Activated CD8-positive, alpha-beta T cell treated with anti-CD3 and anti-CD28 coated beads for 36 hours (primary cell): ENCODE measurements around the gene PATJ. TPM values are rescaled to one million over a fixed set of nuclear protein-coding genes. Genes with fewer than 3 reads are reported as not detected.

Source experiments
- ATAC-seq: fragments of 200-7000 bp; cut with Tn5 transposase; one replicate; pipeline ENCODE4 v1.10.0; 2021; ENCODE audit warnings: mild to moderate bottlenecking, moderate library complexity
- CTCF ChIA-PET: fragments of 350-600 bp; sonication (Branson Sonifier 250); formaldehyde crosslinking; loops from one replicate; lab custom pipeline; 2021; ENCODE audit warnings: antibody characterized with exemption; lab: Charles Lee
- POLR2A ChIA-PET: fragments of 350-600 bp; sonication (Branson Sonifier 250); formaldehyde crosslinking; loops from one replicate; lab custom pipeline; 2021; ENCODE audit warnings: antibody characterized with exemption; lab: Charles Lee
- DNase-seq: peaks from one replicate; pipeline ENCODE4 v3.0.0-alpha.2; 2020
- H3K27ac Mint-ChIP-seq: one replicate; pipeline ENCODE4 v1.8.0; 2021; ENCODE audit warnings: mild to moderate bottlenecking, mixed read lengths
- H3K27me3 Mint-ChIP-seq: one replicate; pipeline ENCODE4 v1.8.0; 2021; ENCODE audit warnings: mixed read lengths
- H3K36me3 Mint-ChIP-seq: one replicate; pipeline ENCODE4 v1.8.0; 2021; ENCODE audit warnings: low read depth, mixed read lengths
- H3K4me1 Mint-ChIP-seq: one replicate; pipeline ENCODE4 v1.8.0; 2021; ENCODE audit warnings: low read depth, mixed read lengths
- H3K4me3 Mint-ChIP-seq: one replicate; pipeline ENCODE4 v1.8.0; 2021; ENCODE audit warnings: mild to moderate bottlenecking, moderate library complexity, mixed read lengths
- H3K9me3 Mint-ChIP-seq: one replicate; pipeline ENCODE4 v1.8.0; 2021; ENCODE audit warnings: mixed read lengths
- CTCF ChIP-seq: fragments of 200-600 bp; IDR thresholded peaks from one replicate; pipeline ENCODE4 v1.8.0; 2022; ENCODE audit warnings: antibody characterized with exemption, mild to moderate bottlenecking
- intact Hi-C: fragments of 100-400 bp; cut with micrococcal nuclease; formaldehyde crosslinking; loops from one replicate; pipeline ENCODE4 v1.10.0; 2022
- total RNA-seq, 2 experiments: library from RNA; stranded (reverse); gene quantifications; one replicate each; pipeline ENCODE4 v1.2.3, GENCODE V29; 2021

PATJ gene
- total RNA-seq, 2 experiments from 2014 or later = 8.1 to 9.2 TPM

- Mint-ChIP-seq H3K4me1 (no peaks in the 10 kb centered on the region), H3K27ac (no peak overlapping the region), H3K36me3 (peaks cover 11% of the 10 kb centered on the region), H3K9me3 (peaks cover 1% of the 10 kb centered on the region), H3K4me3 (no peak overlapping the region), H3K27me3 (no peaks in the 10 kb centered on the region)
- intact Hi-C loops = no loop called here
- ATAC-seq (no peak), DNase-seq (no peak)
- TF ChIP-seq CTCF = no peak
- CTCF ChIA-PET = interaction anchor here (0.7 kb wide), 1 partner anchor 34 kb away, joined by 3 read pairs; no protein-coding TSS in a partner anchor
- POLR2A ChIA-PET = no interaction called here
These were observed 282.4 kb downstream of the PATJ start for GRCh38 chr1:62024690-62025089.

- no peak overlapping the region for H3K27ac Mint-ChIP-seq
- H3K9me3 Mint-ChIP-seq = peaks cover 1% of the 10 kb centered on the region
These were observed 282.9 kb downstream of the PATJ start for GRCh38 chr1:62025154-62025553.

GRCh38 chr1:62025892-62026291 is 283.6 kb downstream of the PATJ start:
- TF ChIP-seq CTCF = no peak
- ATAC-seq = no peak
- Mint-ChIP-seq H3K4me3 (no peak overlapping the region), H3K9me3 (peaks cover 1% of the 10 kb centered on the region), H3K4me1 (no peaks in the 10 kb centered on the region), H3K27me3 (no peaks in the 10 kb centered on the region), H3K27ac (no peak overlapping the region), H3K36me3 (peaks cover 11% of the 10 kb centered on the region)
- intact Hi-C loops = no loop called here
- DNase-seq = no peak
- CTCF ChIA-PET = no interaction called here
- POLR2A ChIA-PET = no interaction called here

More at GRCh38 chr1:62025154-62025553, 282.9 kb downstream of the PATJ start:
- ChIA-PET POLR2A (no interaction called here), CTCF (interaction anchor here (0.7 kb wide), 1 partner anchor 34 kb away, joined by 3 read pairs; no protein-coding TSS in a partner anchor)
- Mint-ChIP-seq H3K4me1 (no peaks in the 10 kb centered on the region), H3K27me3 (no peaks in the 10 kb centered on the region), H3K4me3 (no peak overlapping the region), H3K36me3 (peaks cover 11% of the 10 kb centered on the region)
- DNase-seq (no peak), ATAC-seq (no peak)
- intact Hi-C loops = no loop called here
- no peak for TF ChIP-seq CTCF

GRCh38 chr1:62029704-62030103 is 287.4 kb downstream of the PATJ start:
- Mint-ChIP-seq H3K4me3 (no peak overlapping the region), H3K4me1 (no peaks in the 10 kb centered on the region), H3K36me3 (peaks cover 11% of the 10 kb centered on the region), H3K27ac (no peak overlapping the region), H3K9me3 (peaks cover 1% of the 10 kb centered on the region), H3K27me3 (no peaks in the 10 kb centered on the region)
- no peak for DNase-seq
- ATAC-seq = no peak
- ChIA-PET CTCF (no interaction called here), POLR2A (no interaction called here)
- TF ChIP-seq CTCF = no peak
- intact Hi-C loops = no loop called here

- intact Hi-C loops = no loop called here
- ChIA-PET CTCF (interaction anchor here (1.2 kb wide), 1 partner anchor 48 kb away, joined by 3 read pairs; no protein-coding TSS in a partner anchor), POLR2A (no interaction called here)
- H3K27ac Mint-ChIP-seq = no peak overlapping the region
- no peaks in the 10 kb centered on the region for H3K9me3 Mint-ChIP-seq
- H3K4me3 Mint-ChIP-seq = no peak overlapping the region
- no peaks in the 10 kb centered on the region for H3K4me1 Mint-ChIP-seq
- no peak for TF ChIP-seq CTCF
- H3K27me3 Mint-ChIP-seq = no peaks in the 10 kb centered on the region
- no peak for ATAC-seq
- H3K36me3 Mint-ChIP-seq = no peaks in the 10 kb centered on the region
- DNase-seq = no peak
These were observed 292.5 kb downstream of the PATJ start for GRCh38 chr1:62034790-62035189.
